Dendritic cell treated with granulocyte-macrophage colony-stimulating factor and Interleukin-4, amounts not matched to agents 40 ng/mL and 50 ng/mL, for 4 days (primary cell): ENCODE data around the gene NT5DC4.

ENCODE experiments used
- H3K27ac Mint-ChIP-seq: one replicate; pipeline ENCODE4 v1.8.0; 2022; ENCODE audit warnings: mild to moderate bottlenecking, mixed read lengths
- H3K27me3 Mint-ChIP-seq: one replicate; pipeline ENCODE4 v1.8.0; 2022; ENCODE audit warnings: mild to moderate bottlenecking, mixed read lengths
- H3K36me3 Mint-ChIP-seq: one replicate; pipeline ENCODE4 v1.8.0; 2022; ENCODE audit warnings: low read depth, mixed read lengths
- H3K4me1 Mint-ChIP-seq: one replicate; pipeline ENCODE4 v1.8.0; 2022; ENCODE audit warnings: low read depth, mixed read lengths
- H3K4me3 Mint-ChIP-seq: one replicate; pipeline ENCODE4 v1.8.0; 2022; ENCODE audit warnings: mild to moderate bottlenecking, moderate library complexity, mixed read lengths
- H3K9me3 Mint-ChIP-seq: one replicate; pipeline ENCODE4 v1.8.0; 2022; ENCODE audit warnings: mixed read lengths
- intact Hi-C: fragments of 100-400 bp; cut with micrococcal nuclease; formaldehyde crosslinking; loops from one replicate; pipeline ENCODE4 v1.15.0; 2022

NT5DC4 gene

GRCh38 chr2:112733871-112734270 lies 13.1 kb downstream of the NT5DC4 start:
- Mint-ChIP-seq H3K4me3 (no peak overlapping the region), H3K4me1 (peaks cover 8% of the 10 kb centered on the region)

GRCh38 chr2:112737542-112738232 lies 16.9 kb downstream of the NT5DC4 start:
- Mint-ChIP-seq H3K36me3 (no peaks in the 10 kb centered on the region), H3K4me3 (no peak overlapping the region), H3K9me3 (no peaks in the 10 kb centered on the region), H3K27ac (no peak overlapping the region), H3K4me1 (no peaks in the 10 kb centered on the region), H3K27me3 (no peaks in the 10 kb centered on the region)
- intact Hi-C loops = no loop called here

More at GRCh38 chr2:112733871-112734270, 13.1 kb downstream of the NT5DC4 start:
- Mint-ChIP-seq H3K27me3 (no peaks in the 10 kb centered on the region), H3K27ac (no peak overlapping the region), H3K9me3 (no peaks in the 10 kb centered on the region), H3K36me3 (no peaks in the 10 kb centered on the region)
- intact Hi-C loops = no loop called here

GRCh38 chr2:112740527-112740926 lies 19.7 kb downstream of the NT5DC4 start:
- Mint-ChIP-seq H3K36me3 (no peaks in the 10 kb centered on the region), H3K4me3 (no peak overlapping the region), H3K27ac (no peak overlapping the region), H3K4me1 (no peaks in the 10 kb centered on the region), H3K27me3 (no peaks in the 10 kb centered on the region), H3K9me3 (no peaks in the 10 kb centered on the region)
- intact Hi-C loops = no loop called here

GRCh38 chr2:112749755-112750559 lies 29.1 kb downstream of the NT5DC4 start:
- Mint-ChIP-seq H3K27me3 (no peaks in the 10 kb centered on the region), H3K27ac (peak overlapping the region; percentile 23), H3K9me3 (no peaks in the 10 kb centered on the region), H3K36me3 (no peaks in the 10 kb centered on the region), H3K4me3 (no peak overlapping the region), H3K4me1 (peaks cover 17% of the 10 kb centered on the region)
- intact Hi-C loops = loop anchor here (1.0 kb wide), 2 partner anchors 135 to 191 kb away; no protein-coding TSS in a partner anchor

GRCh38 chr2:112750560-112750843 lies 29.7 kb downstream of the NT5DC4 start:
- peaks cover 17% of the 10 kb centered on the region for H3K4me1 Mint-ChIP-seq
- no peaks in the 10 kb centered on the region for H3K9me3 Mint-ChIP-seq
- H3K36me3 Mint-ChIP-seq = no peaks in the 10 kb centered on the region
- no peak overlapping the region for H3K27ac Mint-ChIP-seq
- no peaks in the 10 kb centered on the region for H3K27me3 Mint-ChIP-seq
- intact Hi-C loops = no loop called here
- H3K4me3 Mint-ChIP-seq = no peak overlapping the region

- Mint-ChIP-seq H3K36me3 (no peaks in the 10 kb centered on the region), H3K4me1 (peaks cover 17% of the 10 kb centered on the region), H3K27ac (no peak overlapping the region), H3K4me3 (no peak overlapping the region), H3K27me3 (no peaks in the 10 kb centered on the region), H3K9me3 (no peaks in the 10 kb centered on the region)
- intact Hi-C loops = no loop called here
These were observed 30.8 kb downstream of the NT5DC4 start for GRCh38 chr2:112751451-112752197.

- H3K9me3 Mint-ChIP-seq = no peaks in the 10 kb centered on the region
- H3K27me3 Mint-ChIP-seq = no peaks in the 10 kb centered on the region
- H3K4me1 Mint-ChIP-seq = peaks cover 17% of the 10 kb centered on the region
- intact Hi-C loops = no loop called here
- H3K4me3 Mint-ChIP-seq = no peak overlapping the region
- H3K36me3 Mint-ChIP-seq = no peaks in the 10 kb centered on the region
- no peak overlapping the region for H3K27ac Mint-ChIP-seq
These were observed 31.8 kb downstream of the NT5DC4 start for GRCh38 chr2:112752667-112753066.

GRCh38 chr2:112754564-112754963 lies 33.7 kb downstream of the NT5DC4 start:
- Mint-ChIP-seq H3K27ac (peak overlapping the region; percentile 50), H3K4me1 (peaks cover 17% of the 10 kb centered on the region), H3K27me3 (no peaks in the 10 kb centered on the region), H3K4me3 (no peak overlapping the region), H3K36me3 (no peaks in the 10 kb centered on the region), H3K9me3 (no peaks in the 10 kb centered on the region)
- intact Hi-C loops = no loop called here

- Mint-ChIP-seq H3K27me3 (no peaks in the 10 kb centered on the region), H3K27ac (no peak overlapping the region), H3K4me3 (no peak overlapping the region), H3K9me3 (no peaks in the 10 kb centered on the region), H3K4me1 (peaks cover 10% of the 10 kb centered on the region), H3K36me3 (no peaks in the 10 kb centered on the region)
- intact Hi-C loops = no loop called here
These were observed 34.6 kb downstream of the NT5DC4 start for GRCh38 chr2:112755444-112755843.

- Mint-ChIP-seq H3K36me3 (no peaks in the 10 kb centered on the region), H3K4me1 (peaks cover 10% of the 10 kb centered on the region), H3K27me3 (no peaks in the 10 kb centered on the region), H3K9me3 (no peaks in the 10 kb centered on the region), H3K27ac (no peak overlapping the region), H3K4me3 (no peak overlapping the region)
- intact Hi-C loops = no loop called here
These were observed 35.4 kb downstream of the NT5DC4 start for GRCh38 chr2:112756207-112756606.

- intact Hi-C loops = no loop called here
- H3K27me3 Mint-ChIP-seq = no peaks in the 10 kb centered on the region
- no peak overlapping the region for H3K4me3 Mint-ChIP-seq
- H3K36me3 Mint-ChIP-seq = no peaks in the 10 kb centered on the region
- no peak overlapping the region for H3K27ac Mint-ChIP-seq
- no peaks in the 10 kb centered on the region for H3K9me3 Mint-ChIP-seq
- H3K4me1 Mint-ChIP-seq = peaks cover 16% of the 10 kb centered on the region
These were observed 36.4 kb downstream of the NT5DC4 start for GRCh38 chr2:112757265-112757664.

GRCh38 chr2:112758711-112759110 lies 37.9 kb downstream of the NT5DC4 start:
- no peak overlapping the region for H3K4me3 Mint-ChIP-seq
- no peak overlapping the region for H3K27ac Mint-ChIP-seq
- intact Hi-C loops = no loop called here
- H3K27me3 Mint-ChIP-seq = no peaks in the 10 kb centered on the region
- H3K4me1 Mint-ChIP-seq = peaks cover 23% of the 10 kb centered on the region
- no peaks in the 10 kb centered on the region for H3K9me3 Mint-ChIP-seq
- H3K36me3 Mint-ChIP-seq = no peaks in the 10 kb centered on the region

GRCh38 chr2:112760149-112760548 lies 39.3 kb downstream of the NT5DC4 start:
- Mint-ChIP-seq H3K27ac (no peak overlapping the region), H3K4me1 (peaks cover 27% of the 10 kb centered on the region)

GRCh38 chr2:112762276-112762675 lies 41.5 kb downstream of the NT5DC4 start:
- H3K4me1 Mint-ChIP-seq = peaks cover 37% of the 10 kb centered on the region
- H3K4me3 Mint-ChIP-seq = no peak overlapping the region
- no peaks in the 10 kb centered on the region for H3K9me3 Mint-ChIP-seq
- intact Hi-C loops = loop anchor here (10.0 kb wide), 1 partner anchor 53 kb away; no protein-coding TSS in a partner anchor
- H3K36me3 Mint-ChIP-seq = peaks cover 9% of the 10 kb centered on the region
- H3K27ac Mint-ChIP-seq = no peak overlapping the region
- no peaks in the 10 kb centered on the region for H3K27me3 Mint-ChIP-seq

More at GRCh38 chr2:112760149-112760548, 39.3 kb downstream of the NT5DC4 start:
- peaks cover 9% of the 10 kb centered on the region for H3K36me3 Mint-ChIP-seq
- H3K27me3 Mint-ChIP-seq = no peaks in the 10 kb centered on the region
- intact Hi-C loops = loop anchor here (10.0 kb wide), 1 partner anchor 55 kb away; no protein-coding TSS in a partner anchor
- H3K4me3 Mint-ChIP-seq = no peak overlapping the region
- H3K9me3 Mint-ChIP-seq = no peaks in the 10 kb centered on the region
